K562 (cell line): Measurements from ENCODE around the gene RXFP3.

Source experiments
- KDM4B ChIP-seq, 2 experiments: fragments of 450-650 bp in 1 of 2; sonication (generic) in 1 of 2; IDR thresholded peaks; 2 replicates each; pipeline ENCODE4 v1.6.1; 2016 to 2017; ENCODE audit warnings: borderline replicate concordance in 2 of 2, antibody characterized with exemption in 1 of 2, low read depth in 1 of 2, mild to moderate bottlenecking in 1 of 2
- PREB ChIP-seq: sonication (generic); formaldehyde crosslinking; IDR thresholded peaks from 2 replicates; pipeline ENCODE4 v1.8.1; 2023; ENCODE audit warnings: mild to moderate bottlenecking, missing genetic modification reagents
- THAP7 ChIP-seq: fragments of 250-450 bp; sonication (Bioruptor Pico); IDR thresholded peaks from 2 replicates; pipeline ENCODE4 v1.5.0; 2021

- TF ChIP-seq PREB: no peak
- TF ChIP-seq KDM4B (IDR thresholded peaks at IDR 0.05; ENCODE audit: borderline replicate concordance in 2 of 2, low read depth in 1 of 2): no peak
- no peak for TF ChIP-seq THAP7 (CRISPR knock-in tag)
Observed at GRCh38 chr5:33984178-33984577, 48.0 kb downstream of the RXFP3 start.
